GM12892 (cell line): ENCODE data around the gene NAA35.

ENCODE experiments used
- POLR2A ChIP-seq: IDR thresholded peaks from 2 replicates; pipeline ENCODE4 v1.6.1; 2011; ENCODE audit warnings: low read depth, low read length, control low read depth
- POLR2AphosphoS5 ChIP-seq: IDR thresholded peaks from 2 replicates; pipeline ENCODE4 v1.6.1; 2011; ENCODE audit warnings: low read depth, low read length, control low read depth

GRCh38 chr9:85899388-85899787 lies 41.6 kb upstream of the NAA35 start:
- TF ChIP-seq POLR2A: no peak
- no peak for TF ChIP-seq POLR2AphosphoS5
